ENCODE measurements around the gene SHOC1.

DNA sequence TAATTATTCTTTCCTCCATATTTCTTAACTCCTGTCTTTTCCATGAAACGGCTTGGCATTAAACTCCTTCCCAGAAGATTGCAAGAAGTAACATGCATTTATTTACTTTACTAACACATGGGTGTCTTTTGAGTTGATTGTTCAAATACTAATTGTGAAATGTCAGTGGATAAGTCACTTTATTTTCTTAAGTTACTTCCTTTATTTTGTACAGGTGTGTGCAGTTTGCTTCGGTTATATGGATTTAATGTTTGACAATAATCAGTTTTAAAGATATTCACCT lies 761 bp upstream of the SHOC1 start:
- TF ChIP-seq, protein P1, sequence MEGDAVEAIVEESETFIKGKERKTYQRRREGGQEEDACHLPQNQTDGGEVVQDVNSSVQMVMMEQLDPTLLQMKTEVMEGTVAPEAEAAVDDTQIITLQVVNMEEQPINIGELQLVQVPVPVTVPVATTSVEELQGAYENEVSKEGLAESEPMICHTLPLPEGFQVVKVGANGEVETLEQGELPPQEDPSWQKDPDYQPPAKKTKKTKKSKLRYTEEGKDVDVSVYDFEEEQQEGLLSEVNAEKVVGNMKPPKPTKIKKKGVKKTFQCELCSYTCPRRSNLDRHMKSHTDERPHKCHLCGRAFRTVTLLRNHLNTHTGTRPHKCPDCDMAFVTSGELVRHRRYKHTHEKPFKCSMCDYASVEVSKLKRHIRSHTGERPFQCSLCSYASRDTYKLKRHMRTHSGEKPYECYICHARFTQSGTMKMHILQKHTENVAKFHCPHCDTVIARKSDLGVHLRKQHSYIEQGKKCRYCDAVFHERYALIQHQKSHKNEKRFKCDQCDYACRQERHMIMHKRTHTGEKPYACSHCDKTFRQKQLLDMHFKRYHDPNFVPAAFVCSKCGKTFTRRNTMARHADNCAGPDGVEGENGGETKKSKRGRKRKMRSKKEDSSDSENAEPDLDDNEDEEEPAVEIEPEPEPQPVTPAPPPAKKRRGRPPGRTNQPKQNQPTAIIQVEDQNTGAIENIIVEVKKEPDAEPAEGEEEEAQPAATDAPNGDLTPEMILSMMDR (IDR thresholded peaks at IDR 0.05) = no peak
- TF ChIP-seq POLR2A (IDR thresholded peaks at IDR 0.05) = no peak
- TF ChIP-seq POLR2AphosphoS5 (IDR thresholded peaks at IDR 0.05) = no peak

All from breast epithelium (tissue), 3 donors.